ES-I3 (cell line): ENCODE results near the gene GRM3.
"Not testable (repeated sequence)": the region's sequence is repeated elsewhere in the genome, so short reads cannot be mapped to it uniquely, and the experiment has no call there.

Experiments
- H3K36me3 ChIP-seq: 2 replicates; pipeline ENCODE4 v1.6.1; 2013; ENCODE audit warnings: mild to moderate bottlenecking, low read length, control low read depth, moderate library complexity; ENCODE audit not compliant: insufficient read depth
- H3K4me1 ChIP-seq: 2 replicates; pipeline ENCODE4 v1.6.1; 2013; ENCODE audit warnings: mild to moderate bottlenecking, control low read depth, low read length; ENCODE audit not compliant: insufficient read depth
- H3K9ac ChIP-seq: 2 replicates; pipeline ENCODE4 v1.6.1; 2013; ENCODE audit warnings: low read depth, mild to moderate bottlenecking, low read length, moderate library complexity
- H3K9me3 ChIP-seq: 2 replicates; pipeline ENCODE4 v1.6.1; 2013; ENCODE audit warnings: mild to moderate bottlenecking, low read length, moderate library complexity; ENCODE audit not compliant: control insufficient read depth, insufficient read depth

The GRM3 gene

GRCh38 chr7:86643561-86644281, at the start of gene GRM3:
TSS of gene GRM3 (plus strand) at chr7:86643909. CDS start at chr7:86765146, 121,237 bp downstream.
- Histone ChIP-seq H3K36me3 (no peaks in the 10 kb centered on the region), H3K4me1 (no peaks in the 10 kb centered on the region; the same call in 1 of the 2 replicates), H3K9ac (peak within 1 kb of the TSS; percentile 66; the same call in 1 of the 2 replicates)

GRCh38 chr7:86598311-86598710, 45.4 kb upstream of the GRM3 start:
- Histone ChIP-seq H3K9ac (no peak overlapping the region), H3K36me3 (no peaks in the 10 kb centered on the region), H3K4me1 (no peaks in the 10 kb centered on the region), H3K9me3 (no peaks in the 10 kb centered on the region)

More at GRCh38 chr7:86643561-86644281, at the start of gene GRM3:
- no peaks in the 10 kb centered on the region for H3K9me3 ChIP-seq

- H3K9me3 ChIP-seq, result no peaks in the 10 kb centered on the region
- no peak overlapping the region for H3K9ac ChIP-seq
- no peaks in the 10 kb centered on the region for H3K4me1 ChIP-seq
- no peaks in the 10 kb centered on the region for H3K36me3 ChIP-seq
Measured at GRCh38 chr7:86598721-86599120, 45.0 kb upstream of the GRM3 start.

GRCh38 chr7:86600506-86601290, 43.0 kb upstream of the GRM3 start:
- no peak overlapping the region for H3K9ac ChIP-seq
- no peaks in the 10 kb centered on the region for H3K36me3 ChIP-seq
- H3K4me1 ChIP-seq, result no peaks in the 10 kb centered on the region
- H3K9me3 ChIP-seq, result no peaks in the 10 kb centered on the region

GRCh38 chr7:86615711-86616110, 28.0 kb upstream of the GRM3 start:
- not testable (repeated sequence) for H3K36me3 ChIP-seq, H3K9me3 ChIP-seq

GRCh38 chr7:86644282-86645224, 844 bp downstream of the GRM3 start:
- Histone ChIP-seq H3K4me1 (no peaks in the 10 kb centered on the region; the same call in 1 of the 2 replicates), H3K9me3 (no peaks in the 10 kb centered on the region), H3K36me3 (no peaks in the 10 kb centered on the region), H3K9ac (peak overlapping the region; percentile 66)

More at GRCh38 chr7:86615711-86616110, 28.0 kb upstream of the GRM3 start:
- not testable (repeated sequence) for H3K4me1 ChIP-seq, H3K9ac ChIP-seq

DNA sequence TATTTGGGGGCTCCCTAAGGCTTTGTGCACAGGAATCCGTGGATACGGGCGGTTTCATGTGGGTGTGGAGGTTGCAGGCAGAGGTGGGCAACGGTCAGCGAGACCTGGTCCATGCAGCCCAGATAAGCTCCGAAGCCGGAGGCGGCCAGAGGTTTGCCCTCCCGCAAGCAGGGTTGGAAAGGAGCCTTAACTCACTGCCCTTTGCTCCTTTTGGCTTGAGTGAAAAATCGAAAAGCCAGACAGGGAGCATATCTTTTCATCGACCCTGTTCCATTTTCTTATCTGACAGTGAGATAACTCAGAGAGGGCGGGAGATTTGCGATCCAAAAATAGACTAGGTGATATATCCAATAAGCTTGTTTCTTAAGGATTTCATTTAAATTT, 1.5 kb downstream of the GRM3 start:
- Histone ChIP-seq H3K36me3 (no peaks in the 10 kb centered on the region), H3K4me1 (no peaks in the 10 kb centered on the region; the same call in 1 of the 2 replicates), H3K9ac (peak overlapping the region; percentile 66), H3K9me3 (no peaks in the 10 kb centered on the region)

DNA sequence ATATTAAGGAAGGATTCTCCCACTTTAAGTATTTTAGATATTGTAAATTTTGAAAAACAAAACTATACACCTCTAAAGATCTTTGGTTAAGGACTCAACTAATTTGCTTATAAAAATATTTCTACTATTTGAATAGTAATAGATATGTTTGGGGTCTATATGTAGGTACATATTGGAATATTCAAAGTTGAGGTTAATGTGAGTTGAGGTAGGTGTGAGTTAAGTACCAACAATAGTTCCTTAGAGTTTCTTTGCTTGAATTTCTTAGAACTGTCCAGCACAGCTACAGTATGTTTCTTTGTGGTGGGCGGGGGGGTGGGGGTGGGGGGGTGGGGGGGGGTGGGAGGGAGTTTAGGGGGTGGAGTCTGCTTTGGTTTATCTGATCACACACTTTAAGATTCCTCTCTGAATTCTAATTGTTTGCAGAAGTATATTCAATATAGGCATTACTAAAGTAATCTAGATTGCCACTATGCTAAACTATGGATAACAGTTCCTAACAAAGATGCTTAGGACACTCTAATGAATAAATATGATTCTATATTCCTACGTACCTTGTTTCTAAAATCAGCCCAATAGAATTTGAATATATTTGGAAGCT, 2.1 kb downstream of the GRM3 start:
- peaks cover under 1% of the 10 kb centered on the region; the same call in 1 of the 2 replicates for H3K4me1 ChIP-seq
- no peaks in the 10 kb centered on the region for H3K9me3 ChIP-seq
- no peaks in the 10 kb centered on the region for H3K36me3 ChIP-seq
- no peak overlapping the region for H3K9ac ChIP-seq

DNA sequence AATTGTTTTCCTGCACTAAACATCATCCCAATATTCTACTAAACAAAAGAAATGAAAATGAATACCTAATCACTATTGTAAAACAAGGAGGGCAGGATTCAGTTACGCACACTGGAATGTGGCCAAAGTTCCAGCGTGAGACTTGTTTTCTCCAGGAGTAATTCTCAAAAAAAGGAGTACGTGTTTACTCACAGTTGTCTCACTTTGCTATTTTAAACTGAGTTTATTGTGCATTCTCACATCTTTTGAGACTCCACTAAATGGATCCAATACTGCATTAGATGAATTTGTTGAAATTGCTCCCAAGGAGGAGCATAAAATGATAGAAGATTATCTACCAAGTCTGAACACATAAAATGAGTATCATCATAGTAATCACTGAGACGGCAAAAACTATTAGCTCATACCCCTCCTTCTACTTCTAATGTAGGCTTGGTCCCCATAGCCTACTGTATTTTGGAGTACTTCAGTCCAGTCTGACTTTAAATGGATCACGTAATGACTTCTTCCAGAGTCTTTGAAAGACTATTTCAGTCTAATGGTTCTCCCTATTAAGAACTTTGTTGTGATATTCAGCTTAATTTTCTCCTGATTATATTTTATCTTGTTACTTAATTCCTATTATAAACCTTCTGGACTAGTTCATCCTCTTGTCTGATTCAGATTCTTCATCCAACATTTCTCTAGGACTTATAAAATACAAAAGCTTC, 3.8 kb downstream of the GRM3 start:
- Histone ChIP-seq H3K4me1 (peaks cover 5% of the 10 kb centered on the region; the same call in 1 of the 2 replicates), H3K36me3 (no peaks in the 10 kb centered on the region), H3K9ac (no peak overlapping the region), H3K9me3 (no peaks in the 10 kb centered on the region)

GRCh38 chr7:86648169-86648568, 4.5 kb downstream of the GRM3 start:
- H3K36me3 ChIP-seq, result no peaks in the 10 kb centered on the region
- peaks cover 5% of the 10 kb centered on the region; the same call in 1 of the 2 replicates for H3K4me1 ChIP-seq
- no peak overlapping the region for H3K9ac ChIP-seq
- no peaks in the 10 kb centered on the region for H3K9me3 ChIP-seq

DNA sequence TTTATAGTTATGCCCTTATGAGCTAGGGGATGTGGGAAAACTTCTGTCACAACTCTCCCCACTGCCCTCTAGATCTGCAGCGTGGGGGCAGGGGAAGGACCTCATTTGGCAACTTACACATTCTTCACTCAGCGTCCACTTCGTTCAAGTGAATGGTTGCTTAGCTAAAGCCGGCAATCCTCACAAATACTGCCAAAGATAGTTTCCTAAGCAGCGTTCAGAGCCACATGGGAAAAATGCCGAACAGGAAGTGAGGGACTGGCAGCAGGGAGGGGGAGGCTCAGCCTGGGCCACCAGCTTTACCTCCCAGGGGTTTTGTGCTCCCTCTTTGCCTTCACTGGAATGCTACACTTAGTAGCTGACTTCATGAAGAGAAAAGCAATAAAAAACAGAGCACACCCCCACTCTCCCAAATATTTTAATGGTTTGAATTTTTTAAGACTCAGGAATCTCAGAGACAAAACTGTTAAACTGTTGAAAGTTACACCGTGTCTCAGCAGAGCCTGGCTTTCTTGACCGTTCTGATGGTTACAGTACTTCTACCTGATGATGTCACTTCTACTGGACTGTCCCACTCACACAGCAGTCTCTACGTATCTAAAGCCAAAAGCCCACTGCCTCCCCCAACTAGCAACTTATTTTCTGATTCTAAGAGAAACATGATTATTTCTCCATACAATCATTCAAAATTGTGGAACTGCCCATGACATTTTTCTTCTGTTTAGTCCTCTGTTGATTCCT, 10.4 kb downstream of the GRM3 start:
- no peaks in the 10 kb centered on the region for H3K36me3 ChIP-seq
- no peak overlapping the region for H3K9ac ChIP-seq
- 0 out of 2 replicates have a peak, but pooled peaks cover 7% of the 10 kb centered on the region for H3K4me1 ChIP-seq
- H3K9me3 ChIP-seq, result no peaks in the 10 kb centered on the region

DNA sequence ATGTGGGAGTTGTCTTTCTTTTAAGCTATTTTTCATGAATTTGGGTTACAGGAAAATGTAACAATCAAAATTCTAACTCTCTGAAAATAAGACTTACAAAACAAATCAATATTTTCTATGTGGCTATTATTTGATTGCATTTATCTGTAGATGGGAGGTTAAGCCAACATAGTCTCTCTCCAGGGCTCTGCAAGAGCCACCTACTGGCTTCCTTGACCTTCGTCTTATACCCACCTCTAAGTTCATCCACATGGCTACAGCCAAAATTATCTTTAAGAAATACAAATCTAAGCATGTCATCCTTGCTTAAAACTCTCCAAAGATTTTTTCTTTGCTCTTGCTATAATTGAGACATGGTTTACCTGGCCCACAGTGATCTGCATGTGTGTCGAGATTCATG, 14.2 kb downstream of the GRM3 start:
- H3K36me3 ChIP-seq, result no peaks in the 10 kb centered on the region
- no peaks in the 10 kb centered on the region for H3K9me3 ChIP-seq
- H3K4me1 ChIP-seq, result 0 out of 2 replicates have a peak, but pooled peaks cover 3% of the 10 kb centered on the region
- no peak overlapping the region for H3K9ac ChIP-seq
